ENCODE results near the gene CARNS1.

- TF ChIP-seq, protein P1, sequence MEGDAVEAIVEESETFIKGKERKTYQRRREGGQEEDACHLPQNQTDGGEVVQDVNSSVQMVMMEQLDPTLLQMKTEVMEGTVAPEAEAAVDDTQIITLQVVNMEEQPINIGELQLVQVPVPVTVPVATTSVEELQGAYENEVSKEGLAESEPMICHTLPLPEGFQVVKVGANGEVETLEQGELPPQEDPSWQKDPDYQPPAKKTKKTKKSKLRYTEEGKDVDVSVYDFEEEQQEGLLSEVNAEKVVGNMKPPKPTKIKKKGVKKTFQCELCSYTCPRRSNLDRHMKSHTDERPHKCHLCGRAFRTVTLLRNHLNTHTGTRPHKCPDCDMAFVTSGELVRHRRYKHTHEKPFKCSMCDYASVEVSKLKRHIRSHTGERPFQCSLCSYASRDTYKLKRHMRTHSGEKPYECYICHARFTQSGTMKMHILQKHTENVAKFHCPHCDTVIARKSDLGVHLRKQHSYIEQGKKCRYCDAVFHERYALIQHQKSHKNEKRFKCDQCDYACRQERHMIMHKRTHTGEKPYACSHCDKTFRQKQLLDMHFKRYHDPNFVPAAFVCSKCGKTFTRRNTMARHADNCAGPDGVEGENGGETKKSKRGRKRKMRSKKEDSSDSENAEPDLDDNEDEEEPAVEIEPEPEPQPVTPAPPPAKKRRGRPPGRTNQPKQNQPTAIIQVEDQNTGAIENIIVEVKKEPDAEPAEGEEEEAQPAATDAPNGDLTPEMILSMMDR (IDR thresholded peaks at IDR 0.05), result no peak
- no peak for TF ChIP-seq POLR2A (IDR thresholded peaks at IDR 0.05)
Measured at GRCh38 chr11:67423891-67424613, 8.6 kb downstream of the CARNS1 start.
